Ovary (tissue), 3 donors: ENCODE data around the gene SOCS7.

Experiments
- EP300 ChIP-seq: sonication (generic); formaldehyde crosslinking; IDR thresholded peaks from one replicate; pipeline ENCODE4 v1.6.1; 2017; ENCODE audit warnings: antibody characterized with exemption
- POLR2A ChIP-seq: fragments of 450-650 bp; IDR thresholded peaks from one replicate; pipeline ENCODE4 v1.6.1; 2017; ENCODE audit warnings: antibody characterized with exemption, mild to moderate bottlenecking, moderate library complexity
- TF ChIP-seq, protein P1 (sequence below), 3 donors: fragments of 450-650 bp in 2 of 3; fragments of 200-600 bp in 1 of 3; IDR thresholded peaks; one replicate each; pipeline versions ENCODE4 v1.5.1 to v1.8.0; 2016 to 2022; ENCODE audit warnings: antibody characterized with exemption in 3 of 3, mild to moderate bottlenecking in 1 of 3
- donor health status: DM: no; HTN: no; CAD: no.

DNA sequence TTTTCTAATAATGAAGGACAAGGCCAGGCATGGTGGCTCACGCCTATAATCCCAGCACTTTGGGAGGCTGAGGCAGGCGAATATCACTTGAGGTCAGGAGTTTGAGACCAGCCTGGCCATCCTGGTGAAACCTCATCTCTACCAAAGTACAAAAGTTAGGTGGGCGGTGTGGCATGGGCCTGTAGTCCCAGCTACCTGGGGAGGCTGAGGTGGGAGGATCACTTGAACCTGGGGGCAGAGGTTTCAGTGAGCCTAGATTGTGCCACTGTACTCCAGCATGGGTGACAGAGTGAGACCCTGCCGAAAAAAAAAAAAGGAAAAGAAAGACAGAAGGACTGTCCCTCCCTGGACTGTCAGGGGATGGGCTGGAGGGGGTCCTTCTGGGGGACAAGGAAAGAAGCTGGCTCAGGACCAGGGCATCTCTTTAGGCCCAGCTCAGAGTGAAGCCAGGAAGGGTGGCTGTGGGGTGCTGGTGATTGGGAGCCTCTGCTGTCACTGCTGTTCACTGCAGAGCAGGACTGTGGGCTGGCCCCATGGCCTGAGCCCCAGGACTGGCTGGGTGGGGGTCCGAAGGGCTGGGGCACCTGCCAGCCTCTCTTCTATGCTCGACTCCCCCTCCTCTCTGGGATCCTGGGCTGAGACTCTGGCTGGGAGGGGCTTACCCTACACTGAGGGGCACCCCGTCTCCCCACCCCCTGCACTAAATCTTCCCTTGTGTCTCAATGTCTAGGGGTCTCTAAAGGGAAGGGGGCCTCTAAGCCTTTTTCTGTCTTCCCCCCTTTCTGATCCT is 75.7 kb downstream of the SOCS7 start:
- TF ChIP-seq EP300 (no peak), POLR2A (no peak)
- TF ChIP-seq, protein P1, sequence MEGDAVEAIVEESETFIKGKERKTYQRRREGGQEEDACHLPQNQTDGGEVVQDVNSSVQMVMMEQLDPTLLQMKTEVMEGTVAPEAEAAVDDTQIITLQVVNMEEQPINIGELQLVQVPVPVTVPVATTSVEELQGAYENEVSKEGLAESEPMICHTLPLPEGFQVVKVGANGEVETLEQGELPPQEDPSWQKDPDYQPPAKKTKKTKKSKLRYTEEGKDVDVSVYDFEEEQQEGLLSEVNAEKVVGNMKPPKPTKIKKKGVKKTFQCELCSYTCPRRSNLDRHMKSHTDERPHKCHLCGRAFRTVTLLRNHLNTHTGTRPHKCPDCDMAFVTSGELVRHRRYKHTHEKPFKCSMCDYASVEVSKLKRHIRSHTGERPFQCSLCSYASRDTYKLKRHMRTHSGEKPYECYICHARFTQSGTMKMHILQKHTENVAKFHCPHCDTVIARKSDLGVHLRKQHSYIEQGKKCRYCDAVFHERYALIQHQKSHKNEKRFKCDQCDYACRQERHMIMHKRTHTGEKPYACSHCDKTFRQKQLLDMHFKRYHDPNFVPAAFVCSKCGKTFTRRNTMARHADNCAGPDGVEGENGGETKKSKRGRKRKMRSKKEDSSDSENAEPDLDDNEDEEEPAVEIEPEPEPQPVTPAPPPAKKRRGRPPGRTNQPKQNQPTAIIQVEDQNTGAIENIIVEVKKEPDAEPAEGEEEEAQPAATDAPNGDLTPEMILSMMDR (IDR thresholded peaks at IDR 0.05): no peak
